HG02970 (cell line): Measurements from ENCODE around the gene YAP1.

ENCODE experiments used
- ATAC-seq: cut with Tn5 transposase; IDR thresholded peaks from one replicate; pipeline ENCODE4 v1.9.1; 2021; ENCODE audit warnings: mild to moderate bottlenecking, moderate library complexity, moderate number of reproducible peaks; ENCODE audit not compliant: unreplicated experiment, low FRiP score

The YAP1 gene

GRCh38 chr11:102155676-102156075 lies 45.4 kb downstream of the YAP1 start:
- ATAC-seq, result no peak

GRCh38 chr11:102157219-102157618 lies 47.0 kb downstream of the YAP1 start:
- ATAC-seq, result no peak

GRCh38 chr11:102158164-102158735 lies 48.0 kb downstream of the YAP1 start:
- no peak for ATAC-seq

- no peak for ATAC-seq
Measured at GRCh38 chr11:102163368-102163767, 53.1 kb downstream of the YAP1 start.

- ATAC-seq, result no peak
Measured at GRCh38 chr11:102166175-102167064, 56.2 kb downstream of the YAP1 start.

GRCh38 chr11:102168481-102168880 lies 58.2 kb downstream of the YAP1 start:
- ATAC-seq, result no peak

GRCh38 chr11:102171101-102171500 lies 60.9 kb downstream of the YAP1 start:
- no peak for ATAC-seq

GRCh38 chr11:102172127-102172848 lies 62.0 kb downstream of the YAP1 start:
- ATAC-seq, result no peak

GRCh38 chr11:102177126-102177525 lies 66.9 kb downstream of the YAP1 start:
- ATAC-seq, result no peak

- no peak for ATAC-seq
Measured at GRCh38 chr11:102177974-102178631, 67.9 kb downstream of the YAP1 start.

GRCh38 chr11:102179371-102179770 lies 69.1 kb downstream of the YAP1 start:
- ATAC-seq, result no peak

GRCh38 chr11:102184269-102184987 lies 74.2 kb downstream of the YAP1 start:
- ATAC-seq, result no peak

GRCh38 chr11:102186551-102187191 lies 76.4 kb downstream of the YAP1 start:
- no peak for ATAC-seq

GRCh38 chr11:102187416-102188151 lies 77.3 kb downstream of the YAP1 start:
- no peak for ATAC-seq

- no peak for ATAC-seq
Measured at GRCh38 chr11:102188488-102188887, 78.2 kb downstream of the YAP1 start.

- no peak for ATAC-seq
Measured at GRCh38 chr11:102191832-102192231, 81.6 kb downstream of the YAP1 start.

- ATAC-seq, result no peak
Measured at GRCh38 chr11:102192349-102193066, 82.3 kb downstream of the YAP1 start.

GRCh38 chr11:102194257-102194656 lies 84.0 kb downstream of the YAP1 start:
- ATAC-seq, result no peak
